Measurements from ENCODE around the gene SHISA7. TPM values are rescaled to one million over a fixed set of nuclear protein-coding genes. Genes with fewer than 3 reads are reported as not detected.

SHISA7 gene
- total RNA-seq, 1 donor from 2014 or later = not detected

- intact Hi-C loops (cut with micrococcal nuclease) = no loop called here
These were observed 39.3 kb upstream of the SHISA7 start for GRCh38 chr19:55482156-55482961.

GRCh38 chr19:55481794-55482155 is 38.7 kb upstream of the SHISA7 start:
- intact Hi-C loops (cut with micrococcal nuclease) = no loop called here

DNA sequence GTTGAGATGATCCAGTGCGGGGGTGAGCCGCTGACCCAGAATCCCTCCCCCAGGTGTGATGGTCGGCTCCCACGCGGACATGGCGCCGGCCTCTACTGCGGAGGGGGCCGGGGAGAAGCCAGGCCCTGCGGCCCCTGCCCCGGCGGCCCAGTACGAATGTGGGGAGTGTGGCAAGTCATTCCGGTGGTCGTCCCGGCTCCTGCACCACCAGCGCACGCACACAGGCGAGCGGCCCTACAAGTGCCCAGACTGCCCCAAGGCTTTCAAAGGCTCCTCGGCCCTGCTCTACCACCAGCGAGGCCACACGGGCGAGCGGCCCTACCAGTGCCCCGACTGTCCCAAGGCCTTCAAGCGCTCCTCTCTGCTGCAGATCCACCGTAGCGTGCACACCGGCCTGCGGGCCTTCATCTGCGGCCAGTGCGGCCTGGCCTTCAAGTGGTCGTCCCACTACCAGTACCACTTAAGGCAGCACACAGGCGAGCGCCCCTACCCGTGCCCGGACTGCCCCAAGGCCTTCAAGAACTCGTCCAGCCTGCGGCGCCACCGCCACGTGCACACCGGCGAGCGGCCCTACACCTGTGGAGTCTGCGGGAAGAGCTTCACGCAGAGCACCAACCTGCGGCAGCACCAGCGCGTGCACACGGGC is 38.2 kb upstream of the SHISA7 start:
- intact Hi-C loops (cut with micrococcal nuclease) = no loop called here

- intact Hi-C loops (cut with micrococcal nuclease) = loop anchor here (10.0 kb wide), 1 partner anchor 835 kb away; the partner anchor contains the start of gene ZSCAN5A
These were observed 36.5 kb upstream of the SHISA7 start for GRCh38 chr19:55479451-55480230.

- intact Hi-C loops (cut with micrococcal nuclease) = loop anchor here (10.0 kb wide), 1 partner anchor 836 kb away; the partner anchor contains the start of gene ZSCAN5A
These were observed 35.9 kb upstream of the SHISA7 start for GRCh38 chr19:55479045-55479444.

GRCh38 chr19:55478364-55478763 is 35.3 kb upstream of the SHISA7 start:
- intact Hi-C loops (cut with micrococcal nuclease) = loop anchor here (10.0 kb wide), 1 partner anchor 836 kb away; the partner anchor contains the start of gene ZSCAN5A

GRCh38 chr19:55477905-55478304 is 34.8 kb upstream of the SHISA7 start:
- intact Hi-C loops (cut with micrococcal nuclease) = loop anchor here (1.0 to 10.0 kb wide), 5 partner anchors 25 to 1014 kb away; partner anchors contain the start of genes PPP1R12C, ZNF444 and ZSCAN5A

GRCh38 chr19:55476100-55476775 is 33.1 kb upstream of the SHISA7 start, which contains the start of gene ZNF628:
Gene ZNF628 (plus strand): TSS chr19:55476617. CDS start chr19:55479911, 3,294 bp downstream.
- intact Hi-C loops (cut with micrococcal nuclease) = loop anchor here (1.0 to 10.0 kb wide), 15 partner anchors 9 to 839 kb away; partner anchors contain the start of genes FIZ1, HSPBP1, ISOC2 and KMT5C

GRCh38 chr19:55474269-55475265 is 31.5 kb upstream of the SHISA7 start:
- intact Hi-C loops (cut with micrococcal nuclease) = loop anchor here (10.0 kb wide), 1 partner anchor 840 kb away; the partner anchor contains the start of gene ZSCAN5A

- intact Hi-C loops (cut with micrococcal nuclease) = loop anchor here (10.0 kb wide), 1 partner anchor 841 kb away; the partner anchor contains the start of gene ZSCAN5A
These were observed 30.3 kb upstream of the SHISA7 start for GRCh38 chr19:55473225-55474012.

- intact Hi-C loops (cut with micrococcal nuclease) = loop anchor here (10.0 kb wide), 1 partner anchor 842 kb away; the partner anchor contains the start of gene ZSCAN5A
These were observed 29.4 kb upstream of the SHISA7 start for GRCh38 chr19:55472463-55472862.

DNA sequence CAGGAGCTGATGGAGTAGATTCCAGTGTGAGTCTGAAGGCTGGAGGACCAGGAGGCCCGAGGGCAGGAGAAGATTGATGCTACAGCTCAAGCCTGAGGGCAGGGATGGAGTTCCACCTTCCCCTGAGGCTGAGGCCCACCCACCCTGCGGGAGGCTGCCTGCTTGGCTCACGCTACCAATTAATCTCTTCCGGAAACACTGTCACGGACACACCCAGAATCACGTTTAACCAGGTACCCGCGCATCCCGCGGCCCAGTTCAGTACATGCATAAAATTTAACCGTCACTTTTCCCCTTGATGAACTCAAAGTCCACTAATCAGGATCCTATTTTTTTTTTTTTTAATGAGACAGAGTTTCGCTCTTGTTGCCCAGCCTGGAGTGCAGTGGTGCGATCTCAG is 28.2 kb upstream of the SHISA7 start:
- intact Hi-C loops (cut with micrococcal nuclease) = loop anchor here (10.0 kb wide), 1 partner anchor 844 kb away; the partner anchor contains the start of gene ZSCAN5A

DNA sequence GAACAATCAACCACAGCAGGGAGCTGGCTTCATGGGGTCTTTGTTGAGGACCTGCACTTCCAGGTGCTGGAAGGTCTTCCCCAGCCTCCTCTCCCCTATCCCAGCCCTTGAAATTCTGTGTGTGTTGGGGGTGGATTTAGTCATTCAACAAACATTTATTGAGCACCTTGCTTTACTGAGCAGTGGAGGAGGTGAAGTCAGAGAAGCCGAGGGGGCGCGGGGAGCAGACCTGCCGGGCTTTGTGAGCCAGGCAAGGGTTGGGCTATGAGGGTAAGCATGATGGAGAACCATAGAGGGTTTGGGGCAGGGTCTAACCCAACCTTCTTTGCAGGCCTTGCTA is 24.9 kb upstream of the SHISA7 start:
- intact Hi-C loops (cut with micrococcal nuclease) = loop anchor here (1.0 kb wide), 1 partner anchor 35 kb away; no protein-coding TSS in a partner anchor

DNA sequence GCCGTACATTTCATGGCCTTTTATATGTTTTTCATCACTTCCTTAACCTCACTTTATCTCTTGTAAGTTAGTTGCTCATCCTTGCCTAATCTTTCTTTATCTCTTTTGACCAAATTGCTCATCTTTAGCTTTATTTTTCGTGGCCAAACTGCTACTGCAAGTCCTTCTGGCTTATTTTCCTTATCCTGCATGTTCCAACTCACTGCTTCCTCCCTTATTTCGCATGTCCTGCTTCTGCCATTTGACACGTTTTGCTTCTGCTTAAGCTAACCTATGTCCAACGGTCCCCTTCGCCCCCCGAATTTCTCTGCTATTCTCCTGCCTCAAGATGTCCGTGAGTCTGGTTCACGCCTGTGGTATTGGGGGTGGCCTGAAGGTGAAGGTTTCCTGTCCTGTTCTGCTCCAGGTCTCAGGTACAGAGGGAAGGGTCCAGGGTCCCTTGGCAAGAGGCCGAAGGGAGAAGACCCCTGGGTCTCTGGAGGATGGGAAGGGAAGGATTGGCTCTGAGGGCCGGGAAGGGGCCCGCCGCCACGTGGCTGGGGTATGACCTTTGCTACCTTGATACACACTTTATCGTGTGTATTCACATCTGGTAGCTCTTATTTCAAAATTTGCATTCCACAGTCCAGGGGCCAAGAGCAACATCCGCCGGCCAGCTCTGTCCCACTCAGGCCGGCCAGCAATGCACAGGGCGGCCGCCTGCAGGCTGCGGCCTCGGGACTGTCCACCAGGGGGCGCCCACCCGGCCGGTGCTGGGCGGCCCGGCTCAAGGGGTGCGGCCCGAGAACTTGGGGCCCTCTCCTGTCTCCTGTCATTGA is 24.3 kb upstream of the SHISA7 start:
- intact Hi-C loops (cut with micrococcal nuclease) = loop anchor here (1.0 kb wide), 2 partner anchors 36 to 164 kb away; no protein-coding TSS in a partner anchor

DNA sequence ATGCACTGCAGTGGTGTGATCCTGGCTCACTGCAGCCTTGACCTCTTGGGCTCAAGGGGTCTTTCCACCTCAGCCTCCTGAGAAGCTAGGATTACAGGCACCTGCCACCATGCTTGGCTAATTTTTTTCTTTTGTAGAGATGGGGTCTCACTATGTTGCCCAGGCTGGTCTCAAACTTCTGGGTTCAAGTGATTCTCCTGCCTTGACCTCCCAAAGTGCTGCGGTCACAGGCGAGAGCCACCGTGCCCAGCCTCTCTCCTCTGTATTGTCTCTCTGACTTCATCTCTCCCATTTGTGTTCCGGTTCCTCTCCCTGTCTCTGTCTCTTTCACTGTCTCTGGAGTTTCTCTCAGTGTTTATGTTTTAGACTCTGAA is 23.1 kb upstream of the SHISA7 start:
- intact Hi-C loops (cut with micrococcal nuclease) = no loop called here

- intact Hi-C loops (cut with micrococcal nuclease) = no loop called here
These were observed 22.6 kb upstream of the SHISA7 start for GRCh38 chr19:55465460-55466240.

DNA sequence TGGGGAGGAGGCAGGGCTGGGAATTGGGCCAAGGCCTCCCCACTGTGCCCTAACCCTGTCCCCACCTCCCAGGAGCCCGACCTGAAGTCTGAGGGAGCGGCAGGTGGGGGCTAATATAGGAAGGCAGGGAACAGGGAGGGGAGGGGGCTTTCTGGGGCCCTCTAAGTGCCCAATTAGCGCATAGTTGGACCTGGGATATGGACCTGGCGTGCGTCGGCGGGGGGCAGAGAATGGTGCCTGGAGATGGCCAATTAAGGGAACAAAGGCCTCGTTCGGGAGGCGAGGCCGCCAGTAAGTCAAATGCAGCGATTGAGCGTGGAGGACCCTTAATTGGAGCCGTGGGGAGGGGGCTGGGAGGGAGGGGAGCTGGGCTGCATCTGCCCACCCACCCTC is 21.6 kb upstream of the SHISA7 start, which contains the start of gene C19orf85:
TSS of gene C19orf85 (minus strand) at position 90 of the 393 bp plus-strand sequence. CDS start 197 bp downstream, outside the sequence.
- intact Hi-C loops (cut with micrococcal nuclease) = no loop called here

Measured in T-helper 1 cell treated with Interleukin-12 subunit alpha and Interleukin-12 subunit beta and Interleukin-4 antibody, amounts not matched to agents 30 ng/mL and 1 ng/mL, for 36 hours (primary cell).